ENCODE results near the gene CPSF3.

GRCh38 chr2:9420495-9420894 lies 3.0 kb upstream of the CPSF3 start:
- no peak for TF ChIP-seq EZH2 (IDR thresholded peaks at IDR 0.05; ENCODE audit: insufficient read depth, low read length)
- no peak for TF ChIP-seq CTCF (IDR thresholded peaks at IDR 0.05; ENCODE audit: insufficient read depth, low read depth, low read length)

Data from astrocyte (in vitro differentiated cells and primary cell).